HEK293 (cell line): ENCODE measurements around the gene KRT25.

Experiments
- CTCF ChIA-PET: fragments of 350-600 bp; formaldehyde crosslinking; extraction: SDS; loops from one replicate; lab custom pipeline; 2021; ENCODE audit warnings: antibody characterized with exemption; lab: Yijun Ruan, JAX
- POLR2A ChIA-PET: fragments of 300-600 bp; formaldehyde crosslinking; extraction: SDS; loops from one replicate; lab custom pipeline; 2020; ENCODE audit warnings: antibody characterized with exemption, inconsistent platforms; lab: Yijun Ruan, JAX
- H3K27ac ChIP-seq: fragments of 200-500 bp; sonication (Bioruptor generic); 2 replicates; pipeline ENCODE4 v1.5.1; 2014; ENCODE audit warnings: low read depth, low read length, control low read depth, inconsistent platforms; ENCODE audit errors: extremely low read depth
- H3K36me3 ChIP-seq, 2 experiments: fragments of 200-500 bp in 1 of 2; sonication (Bioruptor generic) in 1 of 2; 1 replicate in 1 of 2; 2 replicates in 1 of 2; pipeline ENCODE4 v1.5.1; 2014 to 2017; ENCODE audit warnings: inconsistent platforms in 2 of 2, low read length in 2 of 2; ENCODE audit not compliant: control insufficient read depth in 2 of 2, insufficient read depth in 1 of 2
- H3K4me1 ChIP-seq: fragments of 200-500 bp; sonication (Bioruptor generic); 2 replicates; pipeline ENCODE4 v1.5.1; 2014; ENCODE audit warnings: mild to moderate bottlenecking, low read length, inconsistent platforms; ENCODE audit not compliant: control insufficient read depth, insufficient read depth
- H3K4me3 ChIP-seq: 2 replicates; pipeline ENCODE4 v1.5.1; 2011; ENCODE audit warnings: low read depth, mild to moderate bottlenecking, control low read depth, low read length, moderate library complexity
- H3K9me3 ChIP-seq: fragments of 200-500 bp; sonication (Bioruptor generic); 2 replicates; pipeline ENCODE4 v1.5.1; 2014; ENCODE audit warnings: low read depth, low read length, inconsistent platforms; ENCODE audit not compliant: control insufficient read depth, insufficient read depth
- EGR2 ChIP-seq: fragments of 450-650 bp; formaldehyde crosslinking; IDR thresholded peaks from 2 replicates; pipeline ENCODE4 v1.5.1; 2016; ENCODE audit warnings: low read depth, missing biosample characterization, missing genetic modification characterization
- GLIS2 ChIP-seq: fragments of 450-650 bp; formaldehyde crosslinking; IDR thresholded peaks from 2 replicates; pipeline ENCODE4 v1.5.1; 2016; ENCODE audit warnings: missing biosample characterization, missing genetic modification characterization
- MZF1 ChIP-seq: fragments of 450-650 bp; formaldehyde crosslinking; IDR thresholded peaks from 2 replicates; pipeline ENCODE4 v1.5.1; 2017; ENCODE audit warnings: missing biosample characterization, missing genetic modification characterization, borderline replicate concordance
- OSR2 ChIP-seq: fragments of 450-650 bp; formaldehyde crosslinking; IDR thresholded peaks from 2 replicates; pipeline ENCODE4 v1.5.1; 2016; ENCODE audit warnings: missing biosample characterization, missing genetic modification characterization
- PBX3 ChIP-seq: sonication (generic); formaldehyde crosslinking; IDR thresholded peaks from 2 replicates; pipeline ENCODE4 v1.8.1; 2022; ENCODE audit warnings: mild to moderate bottlenecking, moderate library complexity, missing genetic modification reagents
- PRDM2 ChIP-seq: fragments of 450-650 bp; formaldehyde crosslinking; IDR thresholded peaks from 2 replicates; pipeline ENCODE4 v1.5.1; 2016; ENCODE audit warnings: missing biosample characterization, missing genetic modification characterization, borderline replicate concordance
- SCRT1 ChIP-seq: fragments of 450-650 bp; formaldehyde crosslinking; IDR thresholded peaks from 2 replicates; pipeline ENCODE4 v1.5.1; 2016; ENCODE audit warnings: missing biosample characterization, missing genetic modification characterization, borderline replicate concordance
- ZBTB48 ChIP-seq: fragments of 450-650 bp; formaldehyde crosslinking; IDR thresholded peaks from 2 replicates; pipeline ENCODE4 v1.5.1; 2016; ENCODE audit warnings: missing biosample characterization, missing genetic modification characterization
- ZNF16 ChIP-seq: fragments of 450-650 bp; formaldehyde crosslinking; IDR thresholded peaks from 2 replicates; pipeline ENCODE4 v1.5.1; 2016; ENCODE audit warnings: low read depth, missing biosample characterization, missing genetic modification characterization
- ZNF18 ChIP-seq: fragments of 450-650 bp; formaldehyde crosslinking; IDR thresholded peaks from 2 replicates; pipeline ENCODE4 v1.5.1; 2016; ENCODE audit warnings: missing biosample characterization, missing genetic modification characterization
- ZNF19 ChIP-seq: fragments of 450-650 bp; formaldehyde crosslinking; IDR thresholded peaks from 2 replicates; pipeline ENCODE4; 2016; ENCODE audit warnings: missing biosample characterization, missing genetic modification characterization, low read depth
- ZNF280D ChIP-seq: fragments of 450-650 bp; formaldehyde crosslinking; IDR thresholded peaks from 2 replicates; pipeline ENCODE4 v1.5.1; 2016; ENCODE audit warnings: missing biosample characterization, missing genetic modification characterization
- ZNF514 ChIP-seq: fragments of 450-650 bp; formaldehyde crosslinking; IDR thresholded peaks from 2 replicates; pipeline ENCODE4 v1.5.1; 2016; ENCODE audit warnings: missing biosample characterization, missing genetic modification characterization
- ZNF558 ChIP-seq: fragments of 450-650 bp; formaldehyde crosslinking; IDR thresholded peaks from 2 replicates; pipeline ENCODE4 v1.5.1; 2016; ENCODE audit warnings: missing biosample characterization, missing genetic modification characterization
- ZNF76 ChIP-seq: fragments of 450-650 bp; formaldehyde crosslinking; IDR thresholded peaks from 2 replicates; pipeline ENCODE4; 2016; ENCODE audit warnings: low read depth, missing biosample characterization, missing genetic modification characterization, borderline replicate concordance
- ZNF768 ChIP-seq: fragments of 450-650 bp; formaldehyde crosslinking; IDR thresholded peaks from 2 replicates; pipeline ENCODE4 v1.5.1; 2018; ENCODE audit warnings: missing biosample characterization, mild to moderate bottlenecking, missing genetic modification characterization
- ZNF791 ChIP-seq: fragments of 450-650 bp; formaldehyde crosslinking; IDR thresholded peaks from 2 replicates; pipeline ENCODE4 v1.5.1; 2016; ENCODE audit warnings: missing biosample characterization, missing genetic modification characterization
- ZNF830 ChIP-seq: fragments of 450-650 bp; IDR thresholded peaks from 2 replicates; pipeline ENCODE4 v1.5.0; 2018; ENCODE audit warnings: missing biosample characterization, missing genetic modification characterization, low read depth, mild to moderate bottlenecking, moderate library complexity

The KRT25 gene

GRCh38 chr17:40772101-40772500, 17.0 kb upstream of the KRT25 start, which contains the start of gene KRT26 (continued):
- no peak for TF ChIP-seq ZNF18 (tag by site-specific recombination)
- no peak for TF ChIP-seq ZNF830 (tag by site-specific recombination)
- TF ChIP-seq PRDM2 (tag by site-specific recombination), result no peak

GRCh38 chr17:40765657-40766056, 10.5 kb upstream of the KRT25 start:
- Histone ChIP-seq H3K36me3 (no peaks in the 10 kb centered on the region), H3K9me3 (no peaks in the 10 kb centered on the region), H3K27ac (no peak overlapping the region)
- POLR2A ChIA-PET, result no interaction called here
- CTCF ChIA-PET, result no interaction called here
- no peak for TF ChIP-seq PBX3
- no peak for TF ChIP-seq MZF1 (tag by site-specific recombination)
- no peak for TF ChIP-seq OSR2 (tag by site-specific recombination)
- TF ChIP-seq ZNF768 (tag by site-specific recombination), result no peak
- TF ChIP-seq ZNF514 (tag by site-specific recombination), result no peak
- no peak for TF ChIP-seq SCRT1 (tag by site-specific recombination)
- no peak for TF ChIP-seq ZNF76 (tag by site-specific recombination)
- TF ChIP-seq ZBTB48 (tag by site-specific recombination), result no peak
- no peak for TF ChIP-seq EGR2 (tag by site-specific recombination)
- TF ChIP-seq ZNF16 (tag by site-specific recombination), result no peak
- TF ChIP-seq ZNF791 (tag by site-specific recombination), result no peak
- no peak for TF ChIP-seq ZNF280D (tag by site-specific recombination)
- no peak for TF ChIP-seq GLIS2 (tag by site-specific recombination)
- TF ChIP-seq ZNF558, result no peak
- TF ChIP-seq ZNF19 (tag by site-specific recombination), result no peak
- TF ChIP-seq, all 188 proteins: peak for 0
- Histone ChIP-seq H3K4me1 (no peaks in the 10 kb centered on the region), H3K4me3 (no peak overlapping the region)
